ENCODE data around the gene ASTE1. TPM values are rescaled to one million over a fixed set of nuclear protein-coding genes. Genes with fewer than 3 reads are reported as not detected.

Gene ASTE1
- total RNA-seq, 1 experiment from 2014 or later = 8.1 TPM

DNA sequence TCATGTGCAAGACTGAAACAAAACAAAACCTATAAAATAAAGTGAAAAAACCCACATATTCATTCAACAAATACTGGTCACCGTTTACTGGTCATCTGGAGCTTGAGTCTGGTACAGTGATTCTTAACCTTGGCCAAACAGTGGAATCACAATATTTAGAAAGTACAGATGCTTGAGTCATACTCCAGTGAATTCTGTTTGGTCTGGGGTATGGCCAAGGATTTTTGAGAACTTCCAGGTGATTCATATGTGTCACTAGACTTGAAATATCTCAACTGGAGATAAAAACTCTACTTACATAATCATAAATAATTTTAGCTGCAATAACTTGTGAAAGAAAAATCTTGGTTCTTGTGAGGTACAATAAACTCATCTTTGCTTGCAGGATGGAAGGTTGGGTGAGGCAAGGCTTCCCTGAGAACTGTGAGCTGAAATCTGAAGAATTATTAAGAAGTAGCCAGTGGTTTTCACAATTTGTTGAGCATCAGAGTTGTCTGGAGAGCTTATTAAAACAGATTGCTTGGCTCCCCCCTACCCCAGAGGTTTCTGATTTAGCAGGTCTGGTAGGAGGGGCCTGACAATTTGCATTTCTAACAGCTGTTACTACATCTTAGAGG, 9.7 kb upstream of the ASTE1 start:
- intact Hi-C loops (cut with micrococcal nuclease; ENCODE audit: unreplicated experiment) = loop anchor here (5.0 to 10.0 kb wide), 3 partner anchors 196 to 1148 kb away; no protein-coding TSS in a partner anchor
- Histone ChIP-seq H3K9me3 (ENCODE audit: low read depth, low read length, poor library complexity, severe bottlenecking) (no peaks in the 10 kb centered on the region), H3K27ac (ENCODE audit: low read depth, low read length, poor library complexity, severe bottlenecking) (no peak overlapping the region), H3K4me1 (ENCODE audit: insufficient read depth, low read length, poor library complexity, severe bottlenecking) (peaks cover 32% of the 10 kb centered on the region), H3K27me3 (replicated peaks; ENCODE audit: insufficient read depth, low read depth, low read length, poor library complexity) (no peaks in the 10 kb centered on the region), H3K36me3 (ENCODE audit: insufficient read depth, low read length, poor library complexity, severe bottlenecking) (no peaks in the 10 kb centered on the region), H3K4me3 (ENCODE audit: low read depth, low read length, poor library complexity, severe bottlenecking) (no peak overlapping the region)
- ChIA-PET CTCF (interaction anchor here (0.6 kb wide), 1 partner anchor 16 kb away, joined by 5 read pairs; no protein-coding TSS in a partner anchor), POLR2A (ENCODE audit: low non-redundant PET) (no interaction called here)
- no peak for DNase-seq (ENCODE audit: low spot score)
- TF ChIP-seq CTCF (conservative IDR thresholded peaks at IDR 0.05; ENCODE audit: low read depth, low read length) = no peak
- no peak for TF ChIP-seq EZH2 (IDR thresholded peaks at IDR 0.05; ENCODE audit: borderline replicate concordance, low read depth, low read length, poor library complexity, severe bottlenecking)
- no TSS peak for BruUV-seq (replicated peaks)

DNA sequence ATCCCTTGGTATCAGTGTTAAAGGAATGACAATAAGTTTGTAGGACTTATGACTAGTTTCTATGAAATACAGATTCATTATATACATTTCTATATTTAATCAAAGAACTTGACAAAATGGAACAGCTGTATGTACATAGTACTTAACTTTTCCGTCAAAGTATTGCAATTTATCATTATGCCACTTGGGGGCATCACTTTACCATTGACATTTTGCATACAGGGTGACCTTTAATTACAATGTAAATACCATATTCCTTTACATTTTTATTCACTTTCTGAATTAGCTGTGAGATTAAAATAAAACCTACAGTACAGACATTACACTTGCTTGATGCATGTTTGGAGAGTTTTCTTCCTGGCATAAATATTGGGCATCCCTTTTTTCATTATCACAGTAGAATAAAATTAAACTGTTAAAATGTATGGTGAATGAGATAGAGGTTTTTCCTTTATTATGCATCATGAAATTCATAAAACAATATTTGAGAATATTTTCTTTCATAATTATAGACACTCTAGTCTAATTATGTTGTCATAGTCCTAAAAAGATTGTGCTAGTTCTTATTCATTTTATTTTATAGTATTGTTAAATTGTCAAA, 7.0 kb upstream of the ASTE1 start:
- no peaks in the 10 kb centered on the region for H3K27me3 ChIP-seq (replicated peaks; ENCODE audit: insufficient read depth, low read depth, low read length, poor library complexity)
- DNase-seq (ENCODE audit: low spot score) = peak; percentile 76
- ChIA-PET POLR2A (ENCODE audit: low non-redundant PET) (no interaction called here), CTCF (interaction anchor here (0.6 to 1.3 kb wide), 3 partner anchors 433 to 1001 kb away, joined by 3 to 5 read pairs (median 5); partner anchors contain the start of gene CPNE4)
- H3K36me3 ChIP-seq (ENCODE audit: insufficient read depth, low read length, poor library complexity, severe bottlenecking) = no peaks in the 10 kb centered on the region
- no peak overlapping the region for H3K27ac ChIP-seq (ENCODE audit: low read depth, low read length, poor library complexity, severe bottlenecking)
- no peaks in the 10 kb centered on the region for H3K9me3 ChIP-seq (ENCODE audit: low read depth, low read length, poor library complexity, severe bottlenecking)
- BruUV-seq (replicated peaks) = no TSS peak
- no peak overlapping the region for H3K4me3 ChIP-seq (ENCODE audit: low read depth, low read length, poor library complexity, severe bottlenecking)
- intact Hi-C loops (cut with micrococcal nuclease; ENCODE audit: unreplicated experiment) = loop anchor here (5.0 to 10.0 kb wide), 2 partner anchors 764 to 1151 kb away; no protein-coding TSS in a partner anchor
- TF ChIP-seq CTCF (conservative IDR thresholded peaks at IDR 0.05; ENCODE audit: low read depth, low read length) (peak; percentile 83), EZH2 (IDR thresholded peaks at IDR 0.05; ENCODE audit: borderline replicate concordance, low read depth, low read length, poor library complexity, severe bottlenecking) (no peak)
- H3K4me1 ChIP-seq (ENCODE audit: insufficient read depth, low read length, poor library complexity, severe bottlenecking) = peaks cover 15% of the 10 kb centered on the region

GRCh38 chr3:131031660-131032059, 5.0 kb upstream of the ASTE1 start:
- TF ChIP-seq CTCF (conservative IDR thresholded peaks at IDR 0.05; ENCODE audit: low read depth, low read length) (no peak), EZH2 (IDR thresholded peaks at IDR 0.05; ENCODE audit: borderline replicate concordance, low read depth, low read length, poor library complexity, severe bottlenecking) (no peak)
- no peak overlapping the region for H3K4me3 ChIP-seq (ENCODE audit: low read depth, low read length, poor library complexity, severe bottlenecking)
- no peaks in the 10 kb centered on the region for H3K9me3 ChIP-seq (ENCODE audit: low read depth, low read length, poor library complexity, severe bottlenecking)
- no TSS peak for BruUV-seq (replicated peaks)
- CTCF ChIA-PET = no interaction called here
- intact Hi-C loops (cut with micrococcal nuclease; ENCODE audit: unreplicated experiment) = loop anchor here (5.0 to 10.0 kb wide), 2 partner anchors 766 to 1153 kb away; no protein-coding TSS in a partner anchor
- POLR2A ChIA-PET (ENCODE audit: low non-redundant PET) = no interaction called here
- H3K4me1 ChIP-seq (ENCODE audit: insufficient read depth, low read length, poor library complexity, severe bottlenecking) = peaks cover 11% of the 10 kb centered on the region
- DNase-seq (ENCODE audit: low spot score) = no peak
- H3K27me3 ChIP-seq (replicated peaks; ENCODE audit: insufficient read depth, low read depth, low read length, poor library complexity) = no peaks in the 10 kb centered on the region
- H3K36me3 ChIP-seq (ENCODE audit: insufficient read depth, low read length, poor library complexity, severe bottlenecking) = no peaks in the 10 kb centered on the region
- H3K27ac ChIP-seq (ENCODE audit: low read depth, low read length, poor library complexity, severe bottlenecking) = no peak overlapping the region
